DOHH2 (cell line): ENCODE results near the gene DNASE1L1.

ENCODE experiments used
- CTCF ChIP-seq: fragments of 200-600 bp; sonication (generic); IDR thresholded peaks from one replicate; pipeline ENCODE4 v1.5.1; 2014; ENCODE audit warnings: antibody characterized with exemption, mild to moderate bottlenecking, low read depth, low read length; ENCODE audit not compliant: poor library complexity, severe bottlenecking
- EZH2phosphoT487 ChIP-seq: fragments of 200-600 bp; sonication (generic); IDR thresholded peaks from 2 replicates; pipeline ENCODE4 v1.6.1; 2017; ENCODE audit warnings: borderline replicate concordance, mild to moderate bottlenecking, antibody characterized with exemption, low read length, moderate library complexity, mixed read lengths

- no peak for TF ChIP-seq CTCF
- no peak for TF ChIP-seq EZH2phosphoT487
Measured at GRCh38 chrX:154409222-154409871, at the start of gene DNASE1L1.
